MCF 10A (cell line): ENCODE data around the gene RWDD1. TPM values are rescaled to one million over a fixed set of nuclear protein-coding genes. Genes with fewer than 3 reads are reported as not detected.

Experiments
- BruUV-seq: library from RNA; stranded (reverse); fragments of 400-500 nt; replicated peaks from 2 replicates; lab custom pipeline; 2021; lab: Mats Ljungman, UMichigan
- CTCF ChIA-PET: fragments of 300-600 bp; sonication (Branson Sonifier 250); formaldehyde crosslinking; extraction: SDS; loops from one replicate; lab custom pipeline; 2021; ENCODE audit warnings: antibody characterized with exemption, inconsistent platforms; lab: Yijun Ruan, JAX
- POLR2A ChIA-PET: fragments of 300-600, 350-650 bp; sonication (Branson Sonifier 250); formaldehyde crosslinking; extraction: SDS; loops from one replicate; lab custom pipeline; 2020; ENCODE audit warnings: antibody characterized with exemption, inconsistent platforms; lab: Yijun Ruan, JAX
- DNase-seq: peaks from one replicate; pipeline ENCODE4 v3.0.0-alpha.2; 2018; ENCODE audit not compliant: unreplicated experiment
- H3K27ac Mint-ChIP-seq: one replicate; pipeline ENCODE4 v1.8.0; 2022; ENCODE audit warnings: mild to moderate bottlenecking, low read depth, mixed read lengths; ENCODE audit not compliant: unreplicated experiment
- H3K27me3 Mint-ChIP-seq: one replicate; pipeline ENCODE4 v1.8.0; 2022; ENCODE audit warnings: mixed read lengths; ENCODE audit not compliant: insufficient read depth, unreplicated experiment
- H3K36me3 Mint-ChIP-seq: one replicate; pipeline ENCODE4 v1.8.0; 2022; ENCODE audit warnings: mild to moderate bottlenecking, moderate library complexity, mixed read lengths; ENCODE audit not compliant: insufficient read depth, unreplicated experiment
- H3K4me1 Mint-ChIP-seq: one replicate; pipeline ENCODE4 v1.8.0; 2022; ENCODE audit warnings: mixed read lengths; ENCODE audit not compliant: insufficient read depth, unreplicated experiment
- H3K4me3 Mint-ChIP-seq: one replicate; pipeline ENCODE4 v1.8.0; 2022; ENCODE audit warnings: mild to moderate bottlenecking, moderate library complexity, mixed read lengths; ENCODE audit not compliant: unreplicated experiment
- H3K9me3 Mint-ChIP-seq: one replicate; pipeline ENCODE4 v1.8.0; 2022; ENCODE audit warnings: mixed read lengths; ENCODE audit not compliant: unreplicated experiment
- CTCF ChIP-seq: fragments of 200-600 bp; IDR thresholded peaks from one replicate; pipeline ENCODE4 v1.8.0; 2022; ENCODE audit warnings: antibody characterized with exemption, mild to moderate bottlenecking; ENCODE audit not compliant: unreplicated experiment
- intact Hi-C: fragments of 100-400 bp; cut with micrococcal nuclease; formaldehyde crosslinking; loops from 2 replicates; pipeline ENCODE4 v1.14.1; 2022
- total RNA-seq: library from RNA; stranded (reverse); gene quantifications from 2 replicates; pipeline ENCODE4 v1.2.3, GENCODE V29; 2022

The RWDD1 gene
- total RNA-seq, 1 experiment from 2014 or later, result 57.2 TPM

GRCh38 chr6:116528133-116528532 is 43.2 kb upstream of the RWDD1 start:
- Mint-ChIP-seq H3K36me3 (no peaks in the 10 kb centered on the region), H3K27ac (no peak overlapping the region), H3K4me3 (no peak overlapping the region), H3K9me3 (no peaks in the 10 kb centered on the region), H3K4me1 (peaks cover 19% of the 10 kb centered on the region), H3K27me3 (no peaks in the 10 kb centered on the region)
- CTCF ChIA-PET, result interaction anchor here (0.8 to 1.9 kb wide), 4 partner anchors 15 to 259 kb away, joined by 3 to 11 read pairs (median 4); partner anchors contain the start of gene CALHM5
- TF ChIP-seq CTCF, result no peak
- no peak for DNase-seq
- POLR2A ChIA-PET, result interaction anchor here (0.8 kb wide), 1 partner anchor 77 kb away, joined by 3 read pairs; no protein-coding TSS in a partner anchor
- no TSS peak for BruUV-seq
- intact Hi-C loops, result no loop called here

GRCh38 chr6:116528780-116529179 is 42.5 kb upstream of the RWDD1 start:
- no TSS peak for BruUV-seq
- DNase-seq, result no peak
- Mint-ChIP-seq H3K4me3 (no peak overlapping the region), H3K9me3 (no peaks in the 10 kb centered on the region), H3K36me3 (no peaks in the 10 kb centered on the region), H3K27ac (no peak overlapping the region), H3K27me3 (no peaks in the 10 kb centered on the region), H3K4me1 (peaks cover 19% of the 10 kb centered on the region)
- POLR2A ChIA-PET, result interaction anchor here (0.8 kb wide), 1 partner anchor 78 kb away, joined by 3 read pairs; no protein-coding TSS in a partner anchor
- CTCF ChIA-PET, result interaction anchor here (0.6 to 1.9 kb wide), 9 partner anchors 13 to 264 kb away, joined by 3 to 11 read pairs (median 3); partner anchors contain the start of gene CALHM5
- intact Hi-C loops, result no loop called here
- TF ChIP-seq CTCF, result no peak

- Mint-ChIP-seq H3K36me3 (no peaks in the 10 kb centered on the region), H3K4me1 (peaks cover 19% of the 10 kb centered on the region), H3K9me3 (no peaks in the 10 kb centered on the region), H3K4me3 (no peak overlapping the region), H3K27ac (no peak overlapping the region), H3K27me3 (no peaks in the 10 kb centered on the region)
- intact Hi-C loops, result loop anchor here (2.0 to 5.0 kb wide), 2 partner anchors 159 to 312 kb away; partner anchors contain the start of gene DSE
- no TSS peak for BruUV-seq
- no peak for TF ChIP-seq CTCF
- no peak for DNase-seq
- ChIA-PET CTCF (interaction anchor here (0.7 to 1.9 kb wide), 9 partner anchors 12 to 265 kb away, joined by 3 to 11 read pairs (median 4); partner anchors contain the start of gene CALHM5), POLR2A (no interaction called here)
Observed at GRCh38 chr6:116529466-116530290, 41.6 kb upstream of the RWDD1 start.

GRCh38 chr6:116530436-116530835 is 40.9 kb upstream of the RWDD1 start:
- no TSS peak for BruUV-seq
- intact Hi-C loops, result loop anchor here (2.0 to 5.0 kb wide), 2 partner anchors 160 to 313 kb away; partner anchors contain the start of gene DSE
- Mint-ChIP-seq H3K27ac (no peak overlapping the region), H3K27me3 (no peaks in the 10 kb centered on the region), H3K4me3 (no peak overlapping the region), H3K9me3 (no peaks in the 10 kb centered on the region), H3K36me3 (no peaks in the 10 kb centered on the region), H3K4me1 (peaks cover 19% of the 10 kb centered on the region)
- ChIA-PET POLR2A (interaction anchor here (0.7 kb wide), 1 partner anchor 251 kb away, joined by 3 read pairs; the partner anchor contains the start of gene TSPYL1), CTCF (interaction anchor here (0.6 to 1.5 kb wide), 9 partner anchors 16 to 1835 kb away, joined by 3 to 8 read pairs (median 4); no protein-coding TSS in a partner anchor)
- TF ChIP-seq CTCF, result no peak
- no peak for DNase-seq
